K562 (cell line): ENCODE results near the gene TRIM3. TPM values are rescaled to one million over a fixed set of nuclear protein-coding genes. Genes with fewer than 3 reads are reported as not detected.

Experiments
- DNMT1 ChIP-seq: fragments of 450-650 bp; IDR thresholded peaks from 2 replicates; pipeline ENCODE4 v1.6.1; 2016; ENCODE audit warnings: antibody characterized with exemption, mild to moderate bottlenecking
- E2F5 ChIP-seq: sonication (generic); formaldehyde crosslinking; IDR thresholded peaks from 2 replicates; pipeline ENCODE4 v1.8.0; 2022; ENCODE audit warnings: mild to moderate bottlenecking, missing genetic modification reagents
- EP400 ChIP-seq: fragments of 450-650 bp; IDR thresholded peaks from 2 replicates; pipeline ENCODE4 v1.6.1; 2017; ENCODE audit warnings: antibody characterized with exemption, mild to moderate bottlenecking, moderate library complexity
- LARP7 ChIP-seq: fragments of 450-650 bp; IDR thresholded peaks from 2 replicates; pipeline ENCODE4 v1.6.1; 2016
- MCM7 ChIP-seq, 2 experiments: fragments of 450-650 bp; IDR thresholded peaks; 2 replicates each; pipeline ENCODE4 v1.6.1; 2016 to 2018
- NCOR1 ChIP-seq: fragments of 450-650 bp; IDR thresholded peaks from 2 replicates; pipeline ENCODE4 v1.6.1; 2016; ENCODE audit warnings: mild to moderate bottlenecking, moderate library complexity
- PHF8 ChIP-seq: fragments of 200-600 bp; sonication (generic); IDR thresholded peaks from 2 replicates; pipeline ENCODE4 v1.6.1; 2012; ENCODE audit warnings: mixed run types, mild to moderate bottlenecking, inconsistent platforms, low read length, moderate library complexity, borderline replicate concordance
- POLR2H ChIP-seq: IDR thresholded peaks from 2 replicates; pipeline ENCODE4 v1.6.1; 2016; ENCODE audit warnings: missing genetic modification characterization, low read depth, mild to moderate bottlenecking, control low read depth, missing compliant biosample characterization, moderate library complexity
- PRMT5 ChIP-seq: sonication (generic); formaldehyde crosslinking; IDR thresholded peaks from 2 replicates; pipeline ENCODE4 v1.5.0; 2020; ENCODE audit warnings: missing genetic modification reagents
- RB1 ChIP-seq: fragments of 450-650 bp; IDR thresholded peaks from 2 replicates; pipeline ENCODE4 v1.6.1; 2017; ENCODE audit warnings: low read depth, mild to moderate bottlenecking
- RFX7 ChIP-seq: fragments of 250-450 bp; sonication (Bioruptor Pico); IDR thresholded peaks from 2 replicates; pipeline ENCODE4 v1.5.1; 2021; ENCODE audit warnings: mild to moderate bottlenecking
- SIN3A ChIP-seq, 2 experiments: fragments of 150-350 bp in 1 of 2; IDR thresholded peaks; 2 replicates each; pipeline ENCODE4 v1.6.1; 2011 to 2016; ENCODE audit warnings: borderline replicate concordance in 2 of 2, low read depth in 2 of 2, low read length in 2 of 2, mild to moderate bottlenecking in 2 of 2, moderate library complexity in 2 of 2; ENCODE audit not compliant: control insufficient read depth in 1 of 2
- SIX5 ChIP-seq, 2 experiments: IDR thresholded peaks; 2 replicates each; pipeline ENCODE4 v1.6.1; 2011; ENCODE audit warnings: low read length in 2 of 2, borderline replicate concordance in 1 of 2, low read depth in 1 of 2, mild to moderate bottlenecking in 1 of 2, moderate library complexity in 1 of 2; ENCODE audit not compliant: insufficient read depth in 1 of 2
- TGIF2 ChIP-seq: sonication (generic); formaldehyde crosslinking; IDR thresholded peaks from 2 replicates; pipeline ENCODE4 v1.8.1; 2022; ENCODE audit warnings: mild to moderate bottlenecking, missing genetic modification reagents, moderate library complexity
- VEZF1 ChIP-seq: fragments of 200-800 bp; sonication (Bioruptor generic); IDR thresholded peaks from 2 replicates; pipeline ENCODE4 v1.6.1; 2017; ENCODE audit warnings: missing genetic modification characterization, missing compliant biosample characterization
- ZBED1 ChIP-seq: IDR thresholded peaks from 2 replicates; pipeline ENCODE4 v1.6.1; 2014
- ZBTB11 ChIP-seq, 3 experiments: fragments of 200-800 bp in 1 of 3; fragments of 250-450 bp in 1 of 3; fragments of 450-650 bp in 1 of 3; sonication (Bioruptor Pico) in 1 of 3; sonication (Bioruptor generic) in 1 of 3; formaldehyde crosslinking in 1 of 3; IDR thresholded peaks; 2 replicates each; pipeline versions ENCODE4 v1.6.1 to v1.8.0; 2016 to 2022; ENCODE audit warnings: mild to moderate bottlenecking in 2 of 3, missing genetic modification characterization in 2 of 3, missing compliant biosample characterization in 1 of 3, moderate library complexity in 1 of 3
- ZNF263 ChIP-seq: sonication (generic); formaldehyde crosslinking; IDR thresholded peaks from 2 replicates; pipeline ENCODE4 v1.8.0; 2022; ENCODE audit warnings: mild to moderate bottlenecking, missing genetic modification reagents, borderline replicate concordance
- ZNF695 ChIP-seq: fragments of 450-650 bp; formaldehyde crosslinking; IDR thresholded peaks from 2 replicates; pipeline ENCODE4 v1.4.0; 2020; ENCODE audit warnings: mild to moderate bottlenecking, moderate library complexity
- polyA plus RNA-seq, 8 experiments: library from polyadenylated mRNA; depleted of rRNA in 4 of 8; stranded (reverse) in 5 of 8; unstranded in 3 of 8; fragments of >200 nt; fragmentation: Nextera tagmentation in 2 of 8; fragmentation: Illumina TruSeq in 1 of 8; extraction: Ambion mirVana in 2 of 8; extraction: Trizol in 1 of 8; gene quantifications; 2 replicates each; pipeline versions ENCODE4 v1.2.1 to v1.2.3, GENCODE V29; 2011 to 2014; ENCODE audit warnings: inconsistent platforms in 1 of 8, missing spikeins in 1 of 8
- total RNA-seq, 7 experiments: library from RNA; depleted of rRNA in 6 of 7; stranded (reverse); fragments of >200 nt in 6 of 7; fragmentation: Illumina TruSeq in 2 of 7; extraction: Trizol in 2 of 7; gene quantifications; 2 replicates each; pipeline versions ENCODE4 v1.2.1 to v1.2.3, GENCODE V29; 2011 to 2021; ENCODE audit warnings: low replicate concordance in 1 of 7
- TF ChIP-seq, protein P1 (sequence below): fragments of 250-450 bp; sonication (Bioruptor Pico); IDR thresholded peaks from 2 replicates; pipeline ENCODE4 v1.8.0; 2021; ENCODE audit warnings: mild to moderate bottlenecking, moderate library complexity

The TRIM3 gene
- total and polyA plus RNA-seq, 9 of the 15 experiments (the other 6 are each of a cell fraction or from before 2014, with no cell fraction given), result 0.45 to 9.2 (median 4.7) TPM

GRCh38 chr11:6481012-6481923 lies 7.5 kb upstream of the TRIM3 start, which contains the start of the genes ARFIP2 and TIMM10B (continued):
- TF ChIP-seq SIN3A (IDR thresholded peaks at IDR 0.05; ENCODE audit: borderline replicate concordance in 2 of 2, control insufficient read depth in 1 of 2, low read depth in 2 of 2, low read length in 2 of 2), result peak; percentile 39 to 79; a peak in 1 of 4 replicates
- TF ChIP-seq SIX5 (IDR thresholded peaks at IDR 0.05; ENCODE audit: borderline replicate concordance in 1 of 2, insufficient read depth in 1 of 2, low read depth in 1 of 2, low read length in 2 of 2), result peak; percentile 34 to 56; a peak in 2 of 4 replicates
- no peak for TF ChIP-seq MCM7 (IDR thresholded peaks at IDR 0.05)
- TF ChIP-seq ZBTB11 (CRISPR knock-in tag; IDR thresholded peaks at IDR 0.05), result peak in 1 of 3 experiments; percentile 81; a peak in 2 of 6 replicates
- peak; percentile 43; the same call in 1 of the 2 replicates for TF ChIP-seq VEZF1
- no peak for TF ChIP-seq ZNF695 (CRISPR knock-in tag)
- TF ChIP-seq PHF8, result peak; percentile 93
- TF ChIP-seq E2F5 (CRISPR knock-in tag), result peak; percentile 53; the same call in 1 of the 2 replicates
- TF ChIP-seq NCOR1, result no peak
- TF ChIP-seq RB1, result peak; percentile 43; the same call in 1 of the 2 replicates
- TF ChIP-seq LARP7, result no peak
- TF ChIP-seq PRMT5 (CRISPR knock-in tag), result no peak; the same call in 1 of the 2 replicates
- no peak for TF ChIP-seq TGIF2 (CRISPR knock-in tag)
- peak; percentile 96 for TF ChIP-seq EP400
- TF ChIP-seq ZBED1, result peak; percentile 64; the same call in 1 of the 2 replicates
- no peak for TF ChIP-seq RFX7
- TF ChIP-seq ZNF263 (CRISPR knock-in tag), result no peak
- TF ChIP-seq POLR2H (tag), result peak; percentile 72
- no peak for TF ChIP-seq DNMT1
- TF ChIP-seq, protein P1, sequence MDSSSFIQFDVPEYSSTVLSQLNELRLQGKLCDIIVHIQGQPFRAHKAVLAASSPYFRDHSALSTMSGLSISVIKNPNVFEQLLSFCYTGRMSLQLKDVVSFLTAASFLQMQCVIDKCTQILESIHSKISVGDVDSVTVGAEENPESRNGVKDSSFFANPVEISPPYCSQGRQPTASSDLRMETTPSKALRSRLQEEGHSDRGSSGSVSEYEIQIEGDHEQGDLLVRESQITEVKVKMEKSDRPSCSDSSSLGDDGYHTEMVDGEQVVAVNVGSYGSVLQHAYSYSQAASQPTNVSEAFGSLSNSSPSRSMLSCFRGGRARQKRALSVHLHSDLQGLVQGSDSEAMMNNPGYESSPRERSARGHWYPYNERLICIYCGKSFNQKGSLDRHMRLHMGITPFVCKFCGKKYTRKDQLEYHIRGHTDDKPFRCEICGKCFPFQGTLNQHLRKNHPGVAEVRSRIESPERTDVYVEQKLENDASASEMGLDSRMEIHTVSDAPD (CRISPR knock-in tag), result no peak
